GM21423 (cell line): ENCODE results near the gene CDK10.

Experiments
- ATAC-seq: cut with Tn5 transposase; IDR thresholded peaks from one replicate; pipeline ENCODE4 v1.9.1; 2021; ENCODE audit warnings: mild to moderate bottlenecking, moderate library complexity; ENCODE audit not compliant: unreplicated experiment

CDK10 gene

DNA sequence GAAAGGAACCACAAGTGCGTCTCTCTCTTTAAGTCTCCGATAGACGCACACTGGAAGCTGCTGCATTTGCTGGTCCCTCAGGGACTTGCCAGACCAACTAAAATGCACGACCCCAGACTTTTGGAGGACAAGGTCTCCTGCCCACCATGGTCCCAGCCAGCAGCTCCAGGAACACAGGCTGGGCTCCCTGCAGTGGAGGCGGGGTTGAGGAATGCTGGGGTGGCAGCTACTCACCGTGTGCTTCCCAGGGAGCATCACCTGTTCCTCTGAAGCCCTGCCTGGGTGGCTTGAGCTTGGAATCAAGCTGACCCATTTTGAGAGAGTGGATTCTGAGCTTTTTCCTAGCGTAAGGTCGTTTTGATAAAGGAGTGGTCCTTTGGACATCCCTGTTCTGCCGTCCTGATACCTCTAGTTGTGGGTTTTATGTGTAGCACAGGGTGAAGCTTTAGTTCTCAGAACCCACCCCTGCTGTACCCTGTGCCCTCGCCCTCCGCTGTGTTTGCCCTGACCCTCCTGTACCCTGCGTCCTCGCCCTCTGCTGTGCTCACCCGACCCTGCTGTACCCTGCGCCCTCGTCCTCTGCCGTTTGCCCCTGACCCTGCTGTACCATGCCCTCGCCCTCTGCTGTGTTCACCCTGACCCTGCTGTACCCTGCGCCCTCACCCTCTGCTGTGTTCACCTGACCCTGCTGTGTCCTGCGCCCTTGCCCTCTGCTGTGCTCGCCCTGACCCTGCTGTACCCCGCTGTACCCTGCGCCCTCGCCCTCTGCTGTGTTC, 45.8 kb downstream of the CDK10 start:
- ATAC-seq, result no peak

DNA sequence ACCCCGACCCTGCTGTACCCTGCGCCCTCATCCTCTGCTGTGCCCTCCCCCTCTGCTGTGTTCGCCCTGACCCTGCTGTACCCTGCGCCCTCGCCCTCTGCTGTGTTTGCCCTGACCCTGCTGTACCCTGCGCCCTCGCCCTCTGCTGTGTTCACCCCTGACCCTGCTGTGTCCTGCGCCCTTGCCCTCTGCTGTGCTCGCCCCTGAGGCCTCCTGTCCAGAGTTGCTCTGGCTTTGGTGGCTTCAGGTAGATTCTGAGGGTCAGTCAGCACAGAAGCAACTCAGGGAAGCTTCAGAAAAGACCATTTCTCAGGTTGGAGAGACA, 46.4 kb downstream of the CDK10 start:
- ATAC-seq, result no peak

DNA sequence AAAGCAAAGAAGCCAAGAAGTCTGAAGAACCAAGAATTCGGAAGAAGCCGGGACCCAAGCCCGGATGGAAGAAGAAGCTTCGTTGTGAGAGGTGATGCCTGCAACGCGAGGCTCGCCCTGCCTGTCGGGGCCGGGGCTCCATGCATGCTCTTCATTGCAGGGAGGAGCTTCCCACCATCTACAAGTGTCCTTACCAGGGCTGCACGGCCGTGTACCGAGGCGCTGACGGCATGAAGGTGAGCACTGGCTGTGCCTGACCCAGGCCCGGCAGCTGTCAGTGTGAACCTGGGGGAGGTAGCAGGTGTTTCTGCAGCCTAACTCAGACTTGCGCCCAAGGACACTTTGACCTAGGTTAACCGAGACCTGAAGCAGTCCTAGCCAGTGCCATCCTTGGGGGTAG, 46.8 kb downstream of the CDK10 start:
- ATAC-seq, result no peak

DNA sequence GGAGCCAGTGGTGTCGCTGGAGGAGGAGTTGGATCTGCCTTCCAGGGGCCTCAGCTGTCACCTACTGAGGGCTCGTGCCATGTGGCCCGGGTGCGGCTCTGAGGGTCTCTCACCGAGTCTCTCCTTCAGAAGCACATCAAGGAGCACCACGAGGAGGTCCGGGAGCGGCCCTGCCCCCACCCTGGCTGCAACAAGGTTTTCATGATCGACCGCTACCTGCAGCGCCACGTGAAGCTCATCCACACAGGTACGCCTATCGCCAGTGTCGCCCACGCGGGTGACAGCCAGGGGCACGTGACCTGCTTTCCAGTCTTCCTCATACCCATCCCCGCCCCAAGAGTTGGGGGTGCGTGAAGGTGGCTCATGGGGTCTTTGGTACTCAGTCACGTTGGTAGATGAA, 47.3 kb downstream of the CDK10 start:
- ATAC-seq, result no peak

DNA sequence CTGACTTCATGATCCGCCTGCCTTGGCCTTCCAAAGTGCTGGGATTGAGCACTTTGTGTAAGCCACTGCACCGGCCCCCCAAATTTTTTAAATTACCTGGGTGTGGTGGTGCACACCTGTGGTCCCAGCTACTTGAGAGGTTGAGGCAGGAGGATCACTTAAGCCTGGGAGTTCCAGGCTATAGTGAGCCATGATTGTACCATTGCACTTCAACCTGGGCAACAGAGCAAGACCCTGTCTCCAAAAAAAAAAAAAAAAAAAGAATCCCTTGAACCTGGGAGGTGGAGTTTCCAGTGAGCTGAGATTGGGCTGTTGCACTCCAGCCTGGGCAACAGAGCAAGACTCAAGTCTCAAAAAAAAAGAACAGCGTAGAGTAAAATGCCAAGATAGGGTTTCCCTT, 50.1 kb downstream of the CDK10 start:
- ATAC-seq, result no peak

DNA sequence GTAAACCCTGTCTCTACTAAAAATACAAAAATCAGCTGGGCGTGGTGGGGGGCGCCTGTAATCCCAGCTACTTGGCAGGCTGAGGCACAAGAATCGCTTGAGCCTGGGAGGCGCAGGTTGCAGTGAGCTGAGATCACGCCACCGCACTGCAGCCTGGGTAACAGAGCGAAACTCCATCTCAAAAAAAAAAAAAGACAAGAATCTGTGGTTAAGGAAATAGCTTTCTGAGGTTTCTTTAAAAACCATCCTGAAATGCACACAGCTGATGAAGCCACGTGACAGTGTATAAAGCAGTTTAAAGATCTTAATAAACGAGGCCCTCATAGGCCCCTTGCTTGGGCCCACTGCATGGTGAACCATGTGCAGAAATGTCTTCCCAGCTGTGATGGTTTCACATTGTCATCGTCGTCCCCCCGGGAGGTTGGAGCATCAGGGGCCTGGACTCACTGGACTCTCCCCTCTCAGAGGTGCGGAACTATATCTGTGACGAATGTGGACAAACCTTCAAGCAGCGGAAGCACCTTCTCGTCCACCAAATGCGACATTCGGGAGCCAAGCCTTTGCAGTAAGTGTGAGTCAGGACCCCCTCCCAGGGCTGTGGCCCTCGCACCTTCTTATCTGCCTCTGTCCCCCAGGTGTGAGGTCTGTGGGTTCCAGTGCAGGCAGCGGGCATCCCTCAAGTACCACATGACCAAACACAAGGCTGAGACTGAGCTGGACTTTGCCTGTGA, 51.0 kb downstream of the CDK10 start:
- no peak for ATAC-seq

DNA sequence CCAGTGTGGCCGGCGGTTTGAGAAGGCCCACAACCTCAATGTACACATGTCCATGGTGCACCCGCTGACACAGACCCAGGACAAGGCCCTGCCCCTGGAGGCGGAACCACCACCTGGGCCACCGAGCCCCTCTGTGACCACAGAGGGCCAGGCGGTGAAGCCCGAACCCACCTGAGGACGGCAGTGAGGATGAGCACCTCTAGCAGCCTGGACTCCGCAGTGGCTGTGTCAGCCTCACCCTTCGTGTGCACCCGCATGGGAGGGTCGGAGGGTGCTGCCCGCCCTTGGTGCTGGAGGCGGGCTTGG, 51.5 kb downstream of the CDK10 start:
- ATAC-seq, result no peak

DNA sequence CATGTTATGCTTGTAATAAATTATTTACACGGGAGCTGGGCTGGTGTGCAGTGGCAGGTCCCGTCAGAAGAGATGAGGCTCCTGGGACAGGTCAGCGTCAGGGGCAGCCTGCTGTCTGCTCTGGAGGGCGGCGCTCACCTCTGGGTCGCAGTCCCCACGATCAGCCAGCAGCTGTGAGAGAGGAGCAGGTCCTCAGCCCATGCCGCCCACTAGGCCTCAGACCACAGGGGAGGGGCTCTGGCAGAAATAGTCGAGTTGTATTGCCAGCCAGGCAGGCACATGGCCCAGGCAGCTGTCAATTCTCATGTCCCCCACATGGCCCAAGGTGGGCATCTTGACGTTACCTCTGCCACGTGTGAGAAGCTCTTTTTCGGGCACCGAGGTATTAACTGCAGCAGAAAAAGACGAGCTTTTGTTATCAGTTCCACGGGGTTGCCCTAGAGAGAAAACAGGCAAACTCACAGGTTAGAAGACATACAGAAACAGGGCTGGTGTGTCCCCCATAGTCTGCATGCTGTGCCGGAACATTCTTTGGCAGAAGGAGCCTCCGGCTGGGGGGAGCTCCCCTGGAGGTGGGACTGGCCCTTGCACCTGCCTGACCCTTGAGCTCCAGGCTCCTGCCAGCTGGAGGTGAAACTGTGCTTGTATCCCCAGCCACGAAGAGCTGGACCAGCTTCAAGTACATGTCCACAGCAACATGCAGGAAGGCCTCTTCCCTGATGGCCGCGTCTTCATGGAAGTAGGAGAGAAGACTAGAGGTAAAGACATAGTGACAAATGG, 52.2 kb downstream of the CDK10 start:
- ATAC-seq, result no peak

DNA sequence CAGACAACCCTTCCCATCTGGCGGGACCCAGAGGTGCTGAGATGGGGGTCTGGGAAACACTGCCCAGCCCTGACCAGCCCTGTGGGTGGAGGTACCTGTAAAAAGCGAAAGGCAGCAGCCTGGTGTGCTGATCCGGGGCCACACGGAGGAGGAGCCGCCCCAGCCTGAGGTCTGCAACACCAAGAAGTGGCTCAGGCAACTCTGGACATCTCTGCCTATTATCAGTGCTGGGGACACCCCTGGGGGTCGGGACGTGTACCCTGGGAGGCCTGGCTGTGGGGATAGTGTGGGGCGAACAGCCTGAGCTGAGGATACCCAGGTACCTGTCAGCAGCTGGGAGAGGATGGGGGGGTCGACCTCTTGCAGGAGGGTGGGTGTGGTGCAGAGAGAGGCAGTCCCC, 52.9 kb downstream of the CDK10 start:
- ATAC-seq, result no peak

DNA sequence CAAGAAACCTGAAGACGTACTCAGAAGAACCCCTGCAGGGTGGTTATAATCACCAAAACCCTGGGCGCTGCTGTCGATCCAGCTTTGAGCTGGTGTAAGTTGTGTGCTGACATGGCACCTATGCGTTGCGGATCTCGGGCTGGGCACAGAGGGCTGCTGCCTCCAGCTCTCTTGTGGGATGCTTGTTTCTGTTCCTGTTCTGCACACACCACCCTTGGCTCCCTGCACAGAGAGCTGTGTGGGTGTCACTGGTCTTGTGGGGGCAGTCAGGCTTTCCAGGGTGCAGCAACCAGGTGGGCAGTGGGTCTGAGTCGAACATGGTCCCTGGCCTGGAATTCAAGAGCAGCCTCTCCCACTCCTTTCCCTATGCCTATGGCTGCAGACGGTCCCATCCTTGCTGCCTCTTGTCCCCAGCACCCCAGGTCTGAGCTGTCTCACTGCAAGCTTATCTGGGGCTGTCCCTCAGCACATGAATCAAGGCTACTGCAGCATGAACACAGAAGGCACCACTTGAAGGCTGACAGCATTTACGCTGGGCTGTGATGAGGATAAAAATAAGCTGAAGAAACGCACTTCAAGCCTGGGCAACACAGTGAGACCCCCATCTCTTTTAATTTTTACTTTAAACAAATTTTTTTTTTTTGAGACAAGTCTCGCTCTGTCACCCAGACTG, 55.0 kb downstream of the CDK10 start:
- ATAC-seq, result no peak

DNA sequence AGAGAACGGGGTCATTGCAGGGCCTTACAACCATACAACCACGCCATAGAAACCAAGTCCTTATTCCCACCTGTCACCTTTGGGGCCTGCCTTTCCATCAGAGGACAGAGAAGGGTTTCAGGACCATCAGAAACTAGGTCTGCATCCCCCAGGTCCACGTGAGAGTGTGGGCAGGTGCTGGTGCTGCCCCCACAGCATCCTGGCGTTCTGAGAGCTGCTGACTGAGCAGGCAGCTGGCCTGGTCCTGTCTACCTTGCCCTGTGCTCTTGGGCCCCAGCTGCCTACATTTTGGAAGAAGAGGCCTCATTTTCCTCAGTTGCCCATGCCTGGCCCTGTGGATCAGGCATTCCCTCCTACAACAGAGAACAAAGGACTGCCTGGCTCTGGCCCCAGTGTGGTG, 56.5 kb downstream of the CDK10 start:
- no peak for ATAC-seq

DNA sequence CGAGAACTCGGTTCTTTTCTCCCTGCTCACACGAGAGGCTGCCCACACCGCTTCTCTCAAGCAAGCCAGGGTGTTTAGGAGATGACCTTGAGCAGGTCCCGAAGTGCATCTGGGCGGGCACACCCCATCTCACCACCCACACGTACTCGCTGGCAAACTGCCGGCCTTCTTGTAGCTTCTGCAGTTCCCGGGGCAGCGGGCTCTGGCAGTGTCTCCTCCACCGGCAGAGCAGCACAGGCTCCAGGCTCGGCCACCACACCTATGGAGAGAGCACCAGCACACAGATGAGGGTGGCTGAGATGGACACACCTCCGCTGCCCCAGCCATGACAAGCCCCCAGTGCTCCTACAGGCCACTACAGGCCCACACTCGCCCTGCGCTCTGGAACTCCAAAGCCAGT, 58.3 kb downstream of the CDK10 start:
- no peak for ATAC-seq
